ENCODE measurements around the gene LRRC75B.
"Not testable (repeated sequence)": the region's sequence is repeated elsewhere in the genome, so short reads cannot be mapped to it uniquely, and the experiment has no call there.

The LRRC75B gene, protein sequence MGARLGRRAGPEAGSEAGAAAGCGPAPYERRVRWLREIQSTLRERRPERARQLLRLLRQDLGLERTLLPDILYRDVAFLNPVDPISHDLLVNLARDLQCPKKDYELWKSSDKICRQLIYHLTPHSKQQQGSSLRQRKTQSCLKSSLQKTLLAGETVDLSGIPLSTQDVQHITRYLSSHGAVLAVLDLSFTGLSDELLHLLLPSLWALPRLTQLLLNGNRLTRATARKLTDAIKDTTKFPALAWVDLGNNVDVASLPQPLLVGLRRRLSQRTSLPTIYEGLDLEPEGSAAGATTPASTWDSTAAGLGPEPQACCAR

DNA sequence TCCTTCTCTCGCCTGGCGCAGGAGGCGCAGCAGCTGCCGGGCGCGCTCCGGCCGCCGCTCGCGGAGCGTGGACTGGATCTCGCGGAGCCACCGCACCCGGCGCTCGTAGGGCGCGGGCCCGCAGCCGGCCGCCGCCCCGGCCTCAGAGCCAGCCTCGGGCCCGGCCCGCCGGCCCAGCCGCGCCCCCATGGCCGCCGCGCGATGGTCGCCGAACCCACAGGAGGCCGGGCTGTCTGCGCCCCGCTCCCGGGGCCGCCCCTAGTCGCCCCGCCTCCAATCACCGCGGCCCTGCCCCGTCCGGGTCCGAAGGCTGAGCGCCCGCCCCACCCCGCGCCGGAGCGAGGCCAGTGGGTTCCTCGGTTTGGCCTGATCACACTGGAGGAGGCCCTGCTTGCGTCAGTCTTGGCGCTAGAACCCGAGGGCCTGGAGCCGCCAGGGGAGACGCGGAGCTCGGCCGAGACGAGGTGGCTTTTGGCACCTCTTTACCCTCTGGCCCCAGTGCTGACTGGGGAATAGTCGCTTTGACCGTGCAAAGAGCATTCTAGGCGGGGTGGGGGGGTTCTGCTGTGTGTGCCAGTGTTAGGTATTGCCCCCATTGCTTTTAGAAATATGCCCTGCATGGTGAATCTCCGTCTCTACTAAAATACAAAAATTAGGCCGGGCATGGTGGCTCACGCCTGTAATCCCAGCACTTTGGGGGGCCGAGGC is at the start of gene LRRC75B:
LRRC75B (minus strand) TSS at position 223 of the 708 bp plus-strand sequence; CDS start at position 189, 34 bp downstream.
- peak in 1 of 3 experiments; percentile 30 for DNase-seq (ENCODE audit: low read depth in 2 of 3, low spot score in 2 of 3)

DNA sequence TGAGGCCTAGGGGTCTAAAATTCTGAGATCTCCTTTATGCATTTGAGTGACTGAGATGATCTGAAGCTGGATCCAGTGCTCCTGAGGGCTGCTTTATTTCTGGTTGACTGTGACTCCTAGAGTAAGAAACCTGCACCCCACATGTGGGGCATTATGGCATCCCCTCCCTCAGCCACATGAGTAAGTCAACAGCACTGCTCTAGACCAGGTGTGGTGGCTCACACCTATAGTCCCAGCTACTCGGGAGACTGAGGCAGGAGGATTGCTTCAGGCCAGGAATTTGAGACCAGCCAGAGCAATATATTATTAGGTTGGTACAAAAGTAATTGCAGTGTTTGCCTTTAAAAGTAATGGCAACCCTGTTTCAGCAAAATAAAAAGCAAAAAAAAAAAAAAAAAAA is 49.4 kb upstream of the LRRC75B start:
- not testable (repeated sequence) for DNase-seq (ENCODE audit: low read depth in 2 of 3, low spot score in 2 of 3)

DNA sequence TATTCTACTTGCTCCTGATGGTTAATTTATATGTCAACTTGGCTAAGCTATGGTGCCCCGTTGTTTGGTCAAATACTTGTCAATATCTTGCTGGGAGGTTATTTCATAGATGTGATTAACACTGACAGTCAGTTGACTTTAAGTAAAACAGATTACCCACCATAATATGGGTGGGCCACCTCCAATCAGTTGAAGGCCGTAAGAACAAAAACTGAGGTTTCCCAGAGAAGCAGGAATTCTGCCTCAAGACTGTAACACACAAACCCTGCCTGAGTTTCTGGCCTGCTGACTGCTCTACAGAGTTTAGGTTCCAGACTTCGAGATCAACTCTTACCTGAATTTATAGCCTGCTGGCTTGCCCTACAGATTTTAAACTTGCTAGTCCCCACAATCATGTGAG is 43.6 kb upstream of the LRRC75B start:
- DNase-seq (ENCODE audit: low read depth in 2 of 3, low spot score in 2 of 3), result not testable (repeated sequence)

DNA sequence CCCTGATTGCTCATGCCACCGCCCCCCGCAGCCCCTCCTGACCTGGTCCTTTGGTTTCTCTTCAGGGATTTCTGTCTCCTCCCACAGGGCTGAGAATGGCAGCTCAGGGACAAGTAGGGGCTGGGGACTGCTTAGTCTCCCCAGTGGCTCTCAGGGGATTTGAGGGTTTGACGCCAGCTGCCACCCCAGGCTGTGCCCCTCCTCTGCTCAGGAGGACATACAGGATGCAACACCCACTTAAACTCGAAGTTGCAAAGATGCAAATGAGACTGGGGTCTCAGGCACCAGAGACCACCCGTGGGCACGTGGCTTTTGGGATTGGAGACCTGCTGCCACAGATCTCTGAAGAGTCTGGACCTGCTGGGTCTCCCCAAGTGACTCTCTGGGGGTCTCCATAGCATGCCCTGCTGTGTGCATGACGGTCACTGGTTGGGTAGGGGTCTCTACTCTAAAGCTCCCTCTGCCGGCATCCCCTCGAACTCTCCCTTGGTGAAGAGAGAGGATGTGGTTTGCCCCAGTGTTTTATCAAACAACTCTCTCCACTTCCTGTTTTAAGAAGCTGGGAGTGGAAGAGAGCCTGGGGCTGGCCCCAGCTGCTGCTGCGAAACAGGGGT is 42.0 kb upstream of the LRRC75B start:
- DNase-seq (ENCODE audit: low read depth in 2 of 3, low spot score in 2 of 3), result peak in 1 of 3 experiments; percentile 6

DNA sequence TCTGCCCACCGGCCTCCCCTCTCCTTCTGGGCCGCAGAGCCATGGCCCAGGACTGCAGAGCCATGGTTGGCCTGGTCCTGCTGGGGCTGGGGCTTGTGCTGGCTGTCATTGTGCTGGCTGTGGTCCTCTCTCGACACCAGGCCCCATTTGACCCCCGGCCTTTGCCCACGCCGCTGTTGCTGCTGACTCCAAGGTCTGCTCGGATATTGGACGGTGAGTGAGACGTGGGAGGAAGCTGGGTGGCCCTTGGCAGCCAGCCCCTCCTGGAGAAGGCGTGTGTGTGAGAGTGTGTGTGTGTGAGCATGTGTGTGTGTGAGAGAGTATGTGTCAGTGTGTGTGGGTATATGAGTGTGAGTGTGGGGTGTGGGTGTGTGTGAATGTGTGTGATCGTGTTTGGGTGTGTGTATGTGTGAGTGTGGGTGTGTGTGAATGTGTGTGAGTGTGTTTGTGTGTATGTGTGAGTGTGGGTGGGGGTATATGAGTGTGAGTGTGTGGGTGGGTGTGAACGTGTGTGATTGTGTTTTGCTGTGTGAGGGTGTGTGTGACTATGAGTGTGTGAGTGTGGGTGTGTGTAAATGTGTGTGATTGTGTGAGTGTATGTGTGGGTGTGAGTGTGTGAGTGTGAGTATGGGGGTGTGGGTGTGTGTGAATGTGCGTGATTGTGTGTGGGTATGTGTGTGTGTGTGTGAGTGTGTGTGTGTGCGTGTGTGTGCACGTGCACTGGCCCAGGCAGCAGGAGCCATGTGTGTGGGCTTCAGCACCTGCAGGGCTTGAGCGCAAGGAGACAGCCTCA is 40.6 kb upstream of the LRRC75B start:
- DNase-seq (ENCODE audit: low read depth in 2 of 3, low spot score in 2 of 3), result not testable (repeated sequence)

DNA sequence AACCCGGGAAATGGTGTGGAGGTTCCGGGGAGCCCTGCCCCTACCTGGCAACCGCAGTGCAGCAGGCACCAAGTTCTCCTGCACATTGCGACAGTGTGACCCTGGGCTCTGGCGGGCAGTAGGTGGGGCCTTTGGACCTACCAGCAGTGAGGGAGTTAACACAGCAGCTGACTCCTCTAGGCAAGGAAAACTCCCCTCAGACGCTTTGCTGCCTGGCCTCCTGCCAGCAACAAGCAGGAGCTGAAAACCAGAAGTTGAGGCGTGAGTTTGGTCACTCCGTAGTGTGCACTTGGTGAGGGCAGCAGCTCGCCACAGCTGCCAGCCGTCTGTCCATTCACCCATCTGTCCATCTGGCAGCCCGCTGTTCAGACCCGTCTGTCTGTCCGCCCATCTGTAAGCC is 39.8 kb upstream of the LRRC75B start:
- DNase-seq (ENCODE audit: low read depth in 2 of 3, low spot score in 2 of 3), result not testable (repeated sequence)

DNA sequence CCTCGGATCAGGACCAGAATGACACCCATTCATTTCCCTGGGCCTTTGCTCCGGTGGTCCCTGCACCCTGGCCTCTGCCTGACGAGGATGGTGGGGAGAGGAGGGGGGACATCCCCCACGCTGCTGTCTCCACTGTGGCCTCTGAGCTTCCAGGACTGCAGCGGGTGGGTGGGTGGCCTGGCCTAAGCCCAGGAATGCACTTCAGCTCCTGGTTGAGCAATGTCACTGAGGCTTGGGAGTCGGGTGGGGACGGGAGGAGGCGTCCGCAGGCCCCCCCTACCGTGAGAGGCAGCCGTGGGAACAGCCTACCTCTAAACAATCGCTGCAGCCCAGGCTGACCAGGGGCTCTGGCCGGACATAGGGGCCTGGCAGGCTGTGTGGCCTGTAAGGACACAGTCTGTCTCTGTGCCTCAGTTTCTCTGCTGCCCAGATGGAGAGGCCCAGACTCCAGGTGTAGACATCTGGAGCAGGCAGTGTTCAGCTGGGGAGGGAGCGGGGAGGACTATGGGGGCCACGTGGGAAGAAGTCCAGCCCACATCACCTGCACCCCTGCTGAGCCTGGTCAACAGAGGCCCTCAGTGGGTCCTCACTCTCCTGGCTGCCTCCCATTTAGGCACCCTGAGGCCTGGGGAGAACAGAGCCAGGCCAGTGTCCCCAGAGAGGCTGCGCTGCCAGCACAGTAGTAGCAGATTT is 38.7 kb upstream of the LRRC75B start:
- DNase-seq (ENCODE audit: low read depth in 2 of 3, low spot score in 2 of 3), result not testable (repeated sequence)

DNA sequence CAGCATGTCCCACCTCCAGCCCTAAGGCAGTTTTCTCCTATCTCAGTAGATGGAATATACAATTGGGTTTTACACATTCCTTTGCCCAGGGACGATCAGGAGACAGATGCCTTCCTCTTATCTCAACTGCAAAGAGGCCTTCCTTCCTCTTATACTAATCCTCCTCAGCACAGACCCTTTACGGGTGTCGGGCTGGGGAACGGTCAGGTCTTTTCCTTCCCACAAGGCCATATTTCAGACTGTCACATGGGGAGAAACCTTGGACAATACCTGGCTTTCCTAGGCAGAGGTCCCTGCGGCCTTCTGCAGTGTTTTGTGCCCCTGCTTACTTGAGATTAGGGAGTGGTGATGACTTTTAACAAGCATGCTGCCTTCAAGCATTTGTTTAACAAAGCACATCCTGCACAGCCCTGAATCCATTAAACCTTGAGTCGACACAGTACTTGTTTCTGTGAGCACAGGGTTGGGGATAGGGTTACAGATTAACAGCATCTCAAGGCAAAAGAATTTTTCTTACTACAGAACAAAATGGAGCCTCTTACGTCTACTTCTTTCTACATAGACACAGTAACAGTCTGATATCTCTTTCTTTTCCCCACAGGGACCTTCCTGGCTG is 38.0 kb upstream of the LRRC75B start:
- DNase-seq (ENCODE audit: low read depth in 2 of 3, low spot score in 2 of 3), result not testable (repeated sequence)

DNA sequence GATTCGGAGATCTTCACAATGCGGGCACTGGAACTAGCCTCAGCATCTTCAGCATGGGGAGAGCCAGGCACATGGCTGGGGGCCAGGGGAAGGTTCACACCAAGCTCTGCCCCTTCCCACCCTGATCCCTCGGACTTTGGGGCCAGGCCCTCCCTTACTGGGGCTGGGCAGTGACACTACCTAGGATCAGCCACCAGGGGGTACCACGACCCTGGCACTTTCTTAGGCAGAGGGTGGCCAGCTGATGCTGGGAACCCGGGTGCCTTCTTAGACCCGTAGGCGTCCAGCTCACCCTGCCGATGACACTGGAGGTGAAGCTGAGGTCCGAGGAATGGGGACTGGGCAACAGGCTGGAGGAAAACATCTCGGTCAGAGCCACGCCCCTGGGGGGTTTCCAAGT is 36.2 kb upstream of the LRRC75B start:
- not testable (repeated sequence) for DNase-seq (ENCODE audit: low read depth in 2 of 3, low spot score in 2 of 3)

DNA sequence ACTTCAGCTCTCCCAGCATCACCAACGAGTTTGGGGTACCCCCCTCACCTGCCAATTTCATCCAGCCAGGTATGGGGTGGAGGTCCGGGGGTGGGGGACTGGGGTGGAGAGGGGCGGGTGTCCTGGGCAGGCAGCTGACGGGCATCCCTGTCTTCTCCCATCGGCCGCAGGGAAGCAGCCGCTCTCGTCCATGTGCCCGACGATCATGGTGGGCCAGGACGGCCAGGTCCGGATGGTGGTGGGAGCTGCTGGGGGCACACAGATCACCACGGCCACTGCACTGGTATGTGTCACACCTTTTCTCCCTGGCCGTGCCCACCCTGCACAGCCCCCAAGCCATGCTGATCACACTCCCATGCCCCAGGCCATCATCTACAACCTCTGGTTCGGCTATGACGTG is 35.0 kb upstream of the LRRC75B start:
- DNase-seq (ENCODE audit: low read depth in 2 of 3, low spot score in 2 of 3), result not testable (repeated sequence)

DNA sequence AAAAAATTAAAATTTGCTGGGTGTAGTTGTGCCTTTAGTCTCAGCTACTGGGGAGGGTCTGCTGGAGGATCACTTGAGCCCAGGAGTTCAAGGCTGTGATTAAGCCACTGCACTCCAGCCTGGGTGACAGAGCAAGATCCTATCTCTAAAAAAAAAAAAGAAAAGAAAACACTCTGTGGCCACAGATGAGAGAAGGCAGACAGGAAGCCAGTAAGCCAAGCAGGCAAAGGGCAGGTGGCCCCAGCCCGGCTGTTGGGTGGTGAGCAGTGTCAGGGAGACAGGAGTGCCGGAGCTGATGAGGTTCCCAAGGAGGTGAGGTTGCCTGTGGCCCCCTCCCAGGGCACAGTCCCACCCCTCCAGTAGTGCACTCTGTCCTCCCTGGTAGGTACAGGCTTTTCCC is 29.7 kb upstream of the LRRC75B start:
- not testable (repeated sequence) for DNase-seq (ENCODE audit: low read depth in 2 of 3, low spot score in 2 of 3)

DNA sequence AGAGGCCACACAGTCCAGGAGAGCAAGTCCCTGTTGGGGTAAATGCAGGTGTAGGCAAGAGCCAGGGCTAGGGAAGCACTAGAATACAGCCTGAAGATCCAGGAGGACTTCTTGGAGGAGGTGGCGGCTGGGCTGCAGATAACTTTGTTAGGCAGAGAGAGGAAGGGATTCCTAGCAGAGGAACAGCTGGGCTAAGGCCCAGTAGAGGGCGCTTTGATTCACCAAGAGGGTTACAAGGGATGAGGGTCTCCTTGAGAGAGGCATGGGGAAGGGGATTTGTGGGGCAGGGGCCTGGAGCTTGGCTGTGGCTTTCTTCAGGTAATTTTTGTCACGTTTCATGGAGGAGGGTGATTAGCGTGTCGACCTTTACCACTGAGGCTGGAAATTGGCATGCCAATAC is 28.4 kb upstream of the LRRC75B start:
- not testable (repeated sequence) for DNase-seq (ENCODE audit: low read depth in 2 of 3, low spot score in 2 of 3)

DNA sequence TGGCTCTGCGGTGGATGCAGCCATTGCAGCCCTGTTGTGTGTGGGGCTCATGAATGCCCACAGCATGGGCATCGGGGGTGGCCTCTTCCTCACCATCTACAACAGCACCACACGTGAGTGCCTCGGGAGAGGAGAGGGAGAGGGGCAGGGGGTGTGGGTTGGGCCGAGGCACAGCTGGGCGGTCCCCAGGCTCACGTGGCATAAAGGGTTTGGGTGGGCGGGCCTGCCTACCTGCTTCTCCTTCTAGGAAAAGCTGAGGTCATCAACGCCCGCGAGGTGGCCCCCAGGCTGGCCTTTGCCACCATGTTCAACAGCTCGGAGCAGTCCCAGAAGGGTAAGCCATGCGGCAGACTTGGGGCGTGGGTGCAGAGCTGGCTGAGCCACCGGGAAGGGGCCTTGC is 21.9 kb upstream of the LRRC75B start:
- not testable (repeated sequence) for DNase-seq (ENCODE audit: low read depth in 2 of 3, low spot score in 2 of 3)

DNA sequence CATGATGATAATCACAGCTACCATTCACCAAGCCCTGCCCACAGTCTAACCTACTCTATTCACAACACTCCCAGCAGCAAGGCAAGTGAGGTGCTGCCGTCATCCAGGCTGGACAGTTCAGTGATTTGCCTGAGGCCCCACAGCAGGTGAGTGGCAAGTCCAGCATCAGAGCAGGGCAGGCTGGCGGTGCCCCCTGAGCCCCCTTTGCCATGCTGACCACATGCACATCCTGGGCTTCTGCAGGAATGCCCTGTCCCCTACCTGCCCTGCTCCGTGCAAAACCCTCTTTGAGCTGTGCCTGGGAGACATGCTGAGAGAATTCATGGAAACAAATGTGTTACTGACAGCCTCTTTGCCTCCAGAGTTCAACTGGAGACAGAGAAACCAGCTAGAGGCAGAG is 17.0 kb upstream of the LRRC75B start:
- DNase-seq (ENCODE audit: low read depth in 2 of 3, low spot score in 2 of 3), result not testable (repeated sequence)

DNA sequence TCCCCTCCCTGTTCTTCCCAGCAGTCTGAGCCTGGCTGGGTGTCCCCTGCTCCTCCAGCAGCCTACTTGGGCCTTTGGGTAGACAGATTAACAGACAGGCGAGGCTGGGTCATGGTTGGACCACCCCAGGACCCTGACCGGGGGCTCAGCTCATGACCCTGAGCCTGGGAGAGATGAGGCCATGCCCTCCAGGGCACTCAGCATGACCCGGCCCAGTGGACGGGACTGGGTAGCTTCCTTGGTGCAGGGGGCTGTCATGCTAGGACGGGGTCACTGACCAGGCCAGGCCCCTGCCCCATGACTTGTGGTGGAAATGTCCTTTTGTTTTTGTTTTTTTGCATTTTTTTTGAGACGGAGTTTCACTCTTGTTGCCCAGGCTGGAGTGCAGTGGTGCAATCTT is 15.5 kb upstream of the LRRC75B start:
- DNase-seq (ENCODE audit: low read depth in 2 of 3, low spot score in 2 of 3), result not testable (repeated sequence)

DNA sequence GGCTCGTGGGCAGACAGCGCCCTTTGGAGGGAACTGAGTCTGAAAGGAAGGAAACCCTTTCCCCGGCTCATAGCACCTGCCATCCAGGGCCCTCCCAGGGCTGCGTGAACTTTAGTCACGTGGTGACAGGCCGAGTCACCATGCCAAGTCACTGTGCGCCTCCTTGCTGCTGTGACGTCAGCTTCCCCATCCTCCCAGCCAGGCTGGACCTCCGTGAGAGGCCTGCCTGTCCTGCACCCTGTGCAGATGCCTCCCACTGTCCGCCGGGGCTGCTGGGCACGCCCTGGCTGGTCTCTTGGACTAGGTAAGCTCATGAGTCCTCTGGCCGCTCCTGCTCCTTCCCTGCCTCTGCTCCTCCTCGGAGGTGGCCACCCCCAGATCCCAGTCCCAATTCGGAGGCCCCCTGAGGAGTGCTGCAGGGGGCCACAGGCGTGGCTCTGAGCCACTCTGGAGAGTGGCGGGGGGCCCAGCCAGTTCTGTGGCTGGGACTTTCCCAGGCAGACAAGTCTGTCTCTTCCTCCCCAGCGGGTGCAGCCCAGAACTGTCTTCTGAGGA is 14.6 kb upstream of the LRRC75B start:
- DNase-seq (ENCODE audit: low read depth in 2 of 3, low spot score in 2 of 3), result peak in 1 of 3 experiments; percentile 35

DNA sequence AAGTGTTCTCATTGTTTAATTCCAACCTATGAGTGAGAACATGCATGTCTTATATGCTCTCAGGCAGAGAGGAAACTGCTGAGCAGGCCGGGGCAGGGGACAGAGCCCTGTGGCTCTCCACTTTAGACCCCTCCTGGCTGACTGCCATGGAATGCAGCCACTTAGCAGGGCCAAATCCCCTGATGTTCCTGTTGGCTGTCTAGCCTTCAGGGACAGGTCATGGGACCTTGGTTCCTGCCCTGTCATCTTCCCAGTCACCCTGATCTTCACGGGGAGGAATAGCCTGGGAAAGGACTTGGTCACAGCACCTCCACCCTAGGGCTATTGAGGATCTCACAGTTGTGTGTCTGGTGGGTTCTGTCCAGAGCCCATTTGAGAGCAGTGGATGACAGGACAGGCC is 13.5 kb upstream of the LRRC75B start:
- DNase-seq (ENCODE audit: low read depth in 2 of 3, low spot score in 2 of 3), result not testable (repeated sequence)

DNA sequence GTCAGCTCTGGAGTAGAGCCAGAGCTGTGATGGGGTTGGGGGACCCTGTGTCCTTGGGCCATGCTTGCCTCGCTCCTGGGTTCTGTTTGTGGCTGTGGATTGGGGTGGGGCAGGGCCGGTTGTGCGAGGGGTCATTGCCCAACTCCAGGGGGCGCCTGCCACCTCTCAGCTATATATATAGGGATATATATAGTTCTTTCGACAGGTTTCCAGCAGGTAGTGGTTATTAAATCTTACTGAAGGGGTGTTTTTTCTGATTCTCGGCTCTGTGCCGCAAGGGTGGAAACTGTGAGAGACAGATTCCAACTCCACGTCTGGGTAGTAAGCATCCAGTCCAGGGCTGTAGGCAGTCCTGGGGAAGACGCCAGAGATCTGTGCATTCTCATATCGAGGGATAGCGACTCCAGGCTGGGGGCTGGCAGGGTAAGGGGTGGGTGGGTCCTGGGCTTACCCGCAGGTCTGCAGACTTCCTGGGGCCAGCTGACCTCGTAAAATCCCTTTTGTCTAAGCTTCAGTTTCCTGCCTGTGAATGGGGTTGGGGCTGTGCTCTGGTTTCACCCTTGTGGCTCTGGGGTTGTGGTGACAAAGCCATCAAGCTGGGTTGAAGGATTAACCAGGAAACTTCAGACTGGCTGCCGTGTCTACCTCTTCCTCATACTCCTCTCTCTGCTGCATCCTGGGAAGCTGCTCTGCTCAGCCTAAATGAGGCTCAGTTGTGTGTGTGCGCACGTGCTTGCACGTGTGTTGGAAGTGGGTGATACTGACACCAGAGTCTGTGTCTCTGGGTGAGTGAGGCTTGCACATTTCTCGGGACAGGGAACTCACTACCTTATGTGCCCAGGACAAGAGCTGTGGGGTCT is 11.1 kb upstream of the LRRC75B start:
- not testable (repeated sequence) for DNase-seq (ENCODE audit: low read depth in 2 of 3, low spot score in 2 of 3)
